Immature natural killer cell (primary cell): Measurements from ENCODE around the gene SMARCC1. TPM values are rescaled to one million over a fixed set of nuclear protein-coding genes. Genes with fewer than 3 reads are reported as not detected.

ENCODE experiments used
- DNase-seq, 3 donors: peaks; one replicate each; pipeline ENCODE4 v3.0.0; 2022; ENCODE audit warnings: mixed read lengths in 1 of 3
- H3K27ac Mint-ChIP-seq, 6 donors: one replicate each; pipeline ENCODE4 v1.8.0; 2020; ENCODE audit warnings: mixed read lengths in 6 of 6, mild to moderate bottlenecking in 5 of 6, inconsistent platforms in 4 of 6, moderate library complexity in 3 of 6
- H3K27me3 Mint-ChIP-seq, 3 donors: one replicate each; pipeline ENCODE4 v1.8.0; 2020 to 2021; ENCODE audit warnings: low read depth in 3 of 3, mild to moderate bottlenecking in 3 of 3, mixed read lengths in 3 of 3, moderate library complexity in 3 of 3, inconsistent platforms in 1 of 3
- H3K36me3 Mint-ChIP-seq, 3 donors: one replicate each; pipeline ENCODE4 v1.8.0; 2020; ENCODE audit warnings: mixed read lengths in 3 of 3, inconsistent platforms in 2 of 3, mild to moderate bottlenecking in 2 of 3
- H3K4me1 Mint-ChIP-seq, 2 donors: one replicate each; pipeline ENCODE4 v1.8.0; 2020; ENCODE audit warnings: inconsistent platforms in 2 of 2, mild to moderate bottlenecking in 2 of 2, mixed read lengths in 2 of 2, moderate library complexity in 1 of 2
- H3K4me3 Mint-ChIP-seq, 5 donors: one replicate each; pipeline ENCODE4 v1.8.0; 2020; ENCODE audit warnings: mild to moderate bottlenecking in 5 of 5, mixed read lengths in 5 of 5, inconsistent platforms in 3 of 5, moderate library complexity in 3 of 5
- H3K9me3 Mint-ChIP-seq, 6 donors: one replicate each; pipeline ENCODE4 v1.8.0; 2020; ENCODE audit warnings: mild to moderate bottlenecking in 6 of 6, mixed read lengths in 6 of 6, inconsistent platforms in 4 of 6, moderate library complexity in 3 of 6
- polyA plus RNA-seq, 3 donors: library from polyadenylated mRNA; unstranded; fragments of 300-500 nt; fragmentation: Illumina TruSeq; gene quantifications; one replicate each; pipeline ENCODE4 v1.2.3, GENCODE V29; 2021

The SMARCC1 gene
- polyA plus RNA-seq, 3 donors from 2014 or later = 28.4 to 85.4 (median 54.3) TPM

GRCh38 chr3:47629770-47630169 lies 151.9 kb downstream of the SMARCC1 start:
- Mint-ChIP-seq H3K36me3 (peaks cover 17 to 44% (median 28%) of the 10 kb centered on the region in 3 donors), H3K27ac (no peak overlapping the region), H3K27me3 (peaks cover 0 to 9% (median 2%) of the 10 kb centered on the region in 3 donors), H3K4me1 (no peaks in the 10 kb centered on the region), H3K9me3 (no peaks in the 10 kb centered on the region), H3K4me3 (no peak overlapping the region)
- no peak for DNase-seq

DNA sequence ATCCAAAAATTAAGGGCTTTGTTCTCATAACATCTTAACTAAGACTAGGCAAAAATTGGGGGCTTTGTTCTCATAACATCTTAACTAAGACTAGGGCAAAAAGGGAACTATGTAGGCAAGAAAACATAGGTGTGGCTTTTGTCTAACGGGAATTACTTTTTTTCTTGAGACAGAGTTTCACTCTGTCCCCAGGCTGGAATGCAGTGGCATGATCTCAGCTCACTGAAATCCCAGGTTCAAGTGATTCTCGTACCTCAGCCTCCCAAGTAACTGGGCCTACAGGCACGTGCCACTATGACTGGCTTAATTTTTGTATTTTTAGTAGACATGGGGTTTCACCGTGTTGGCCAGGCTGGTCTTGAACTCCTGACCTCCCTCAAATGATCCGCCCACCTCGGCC lies 153.3 kb downstream of the SMARCC1 start:
- H3K27ac Mint-ChIP-seq = peak overlapping the region in 1 of 6 donors; percentile 9

GRCh38 chr3:47622671-47623461 lies 158.8 kb downstream of the SMARCC1 start:
- Mint-ChIP-seq H3K36me3 (peaks cover 16 to 34% (median 21%) of the 10 kb centered on the region in 3 donors), H3K27me3 (peaks cover 0 to 3% (median 2%) of the 10 kb centered on the region in 3 donors), H3K4me3 (no peak overlapping the region), H3K9me3 (no peaks in the 10 kb centered on the region), H3K27ac (peak overlapping the region in 2 of 6 donors; percentile 7 to 42), H3K4me1 (no peaks in the 10 kb centered on the region)
- no peak for DNase-seq

More for the DNA sequence above, 153.3 kb downstream of the SMARCC1 start:
- peaks cover 0 to 9% (median 2%) of the 10 kb centered on the region in 3 donors for H3K27me3 Mint-ChIP-seq
- no peaks in the 10 kb centered on the region for H3K9me3 Mint-ChIP-seq
- H3K4me3 Mint-ChIP-seq = no peak overlapping the region
- peaks cover 17 to 36% (median 19%) of the 10 kb centered on the region in 3 donors for H3K36me3 Mint-ChIP-seq
- H3K4me1 Mint-ChIP-seq = no peaks in the 10 kb centered on the region
- no peak for DNase-seq

- H3K27me3 Mint-ChIP-seq = peaks cover 0 to 3% (median 2%) of the 10 kb centered on the region in 3 donors
- no peak overlapping the region for H3K4me3 Mint-ChIP-seq
- no peaks in the 10 kb centered on the region for H3K4me1 Mint-ChIP-seq
- H3K27ac Mint-ChIP-seq = no peak overlapping the region
- no peak for DNase-seq
- H3K9me3 Mint-ChIP-seq = no peaks in the 10 kb centered on the region
- peaks cover 17 to 34% (median 18%) of the 10 kb centered on the region in 3 donors for H3K36me3 Mint-ChIP-seq
Observed at GRCh38 chr3:47617086-47618010, 164.3 kb downstream of the SMARCC1 start.

- Mint-ChIP-seq H3K4me1 (no peaks in the 10 kb centered on the region), H3K36me3 (peaks cover 6 to 33% (median 20%) of the 10 kb centered on the region in 3 donors), H3K27me3 (peaks cover 0 to 3% (median 0%) of the 10 kb centered on the region in 3 donors)
Observed at GRCh38 chr3:47614788-47615187, 166.9 kb downstream of the SMARCC1 start.

GRCh38 chr3:47613722-47614121 lies 168.0 kb downstream of the SMARCC1 start:
- Mint-ChIP-seq H3K4me3 (no peak overlapping the region), H3K27me3 (no peaks in the 10 kb centered on the region), H3K36me3 (peaks cover 7 to 35% (median 18%) of the 10 kb centered on the region in 3 donors), H3K9me3 (no peaks in the 10 kb centered on the region), H3K4me1 (no peaks in the 10 kb centered on the region), H3K27ac (no peak overlapping the region)
- DNase-seq = no peak

More at GRCh38 chr3:47614788-47615187, 166.9 kb downstream of the SMARCC1 start:
- Mint-ChIP-seq H3K9me3 (no peaks in the 10 kb centered on the region), H3K4me3 (no peak overlapping the region), H3K27ac (no peak overlapping the region)
- DNase-seq = no peak

- no peak for DNase-seq
- Mint-ChIP-seq H3K27ac (no peak overlapping the region), H3K36me3 (peaks cover 8 to 37% (median 19%) of the 10 kb centered on the region in 3 donors), H3K27me3 (no peaks in the 10 kb centered on the region), H3K4me1 (no peaks in the 10 kb centered on the region), H3K9me3 (no peaks in the 10 kb centered on the region), H3K4me3 (no peak overlapping the region)
Observed at GRCh38 chr3:47612879-47613278, 168.8 kb downstream of the SMARCC1 start.

DNA sequence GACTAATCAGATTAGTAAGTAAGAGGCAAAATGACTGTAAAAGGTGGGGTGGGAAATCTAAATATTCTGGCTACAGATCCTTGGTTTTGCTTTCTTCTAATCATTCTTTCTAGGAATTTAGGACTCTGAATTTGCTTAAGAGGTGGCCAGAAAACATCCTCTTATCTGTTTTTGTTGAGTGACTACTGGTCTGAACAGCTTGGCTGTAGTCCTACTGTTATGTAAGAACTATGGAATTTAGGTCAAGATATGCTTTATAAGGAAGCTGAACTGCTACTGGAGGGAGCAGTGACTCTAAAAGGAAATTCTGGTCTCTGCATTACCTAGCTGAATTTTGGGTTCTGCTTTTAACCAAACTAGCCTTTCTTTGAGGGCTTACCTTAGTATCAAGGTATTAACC lies 169.5 kb downstream of the SMARCC1 start:
- no peak overlapping the region for H3K4me3 Mint-ChIP-seq
- H3K27ac Mint-ChIP-seq = peak overlapping the region in 4 of 6 donors; percentile 2 to 67 (median 34)
- H3K36me3 Mint-ChIP-seq = peaks cover 8 to 31% (median 17%) of the 10 kb centered on the region in 3 donors
- H3K27me3 Mint-ChIP-seq = no peaks in the 10 kb centered on the region
- no peaks in the 10 kb centered on the region for H3K4me1 Mint-ChIP-seq
- no peak for DNase-seq
- no peaks in the 10 kb centered on the region for H3K9me3 Mint-ChIP-seq

- Mint-ChIP-seq H3K27ac (peak overlapping the region in 4 of 6 donors; percentile 2 to 67 (median 34)), H3K27me3 (no peaks in the 10 kb centered on the region), H3K36me3 (peaks cover 8 to 25% (median 17%) of the 10 kb centered on the region in 3 donors), H3K9me3 (no peaks in the 10 kb centered on the region), H3K4me1 (no peaks in the 10 kb centered on the region), H3K4me3 (no peak overlapping the region)
- no peak for DNase-seq
Observed at GRCh38 chr3:47611576-47611975, 170.1 kb downstream of the SMARCC1 start.

GRCh38 chr3:47610583-47610982 lies 171.1 kb downstream of the SMARCC1 start:
- H3K9me3 Mint-ChIP-seq = no peaks in the 10 kb centered on the region
- no peaks in the 10 kb centered on the region for H3K4me1 Mint-ChIP-seq
- H3K27me3 Mint-ChIP-seq = peaks cover 0 to 2% (median 0%) of the 10 kb centered on the region in 3 donors
- DNase-seq = no peak
- H3K4me3 Mint-ChIP-seq = no peak overlapping the region
- no peak overlapping the region for H3K27ac Mint-ChIP-seq
- H3K36me3 Mint-ChIP-seq = peaks cover 8 to 28% (median 19%) of the 10 kb centered on the region in 3 donors

GRCh38 chr3:47607335-47607734 lies 174.4 kb downstream of the SMARCC1 start:
- H3K4me1 Mint-ChIP-seq = peaks cover 0 to 8% of the 10 kb centered on the region in 2 donors
- H3K36me3 Mint-ChIP-seq = peaks cover 15 to 34% (median 25%) of the 10 kb centered on the region in 3 donors
- H3K9me3 Mint-ChIP-seq = no peaks in the 10 kb centered on the region
- peaks cover 0 to 2% (median 0%) of the 10 kb centered on the region in 3 donors for H3K27me3 Mint-ChIP-seq
- no peak overlapping the region for H3K27ac Mint-ChIP-seq
- no peak for DNase-seq
- no peak overlapping the region for H3K4me3 Mint-ChIP-seq

GRCh38 chr3:47606165-47606564 lies 175.5 kb downstream of the SMARCC1 start:
- H3K9me3 Mint-ChIP-seq = no peaks in the 10 kb centered on the region
- peak overlapping the region in 1 of 6 donors; percentile 37 for H3K27ac Mint-ChIP-seq
- no peak overlapping the region for H3K4me3 Mint-ChIP-seq
- peaks cover 0 to 2% (median 2%) of the 10 kb centered on the region in 3 donors for H3K27me3 Mint-ChIP-seq
- DNase-seq = no peak
- H3K4me1 Mint-ChIP-seq = peaks cover 0 to 10% of the 10 kb centered on the region in 2 donors
- H3K36me3 Mint-ChIP-seq = peaks cover 15 to 34% (median 25%) of the 10 kb centered on the region in 3 donors

DNA sequence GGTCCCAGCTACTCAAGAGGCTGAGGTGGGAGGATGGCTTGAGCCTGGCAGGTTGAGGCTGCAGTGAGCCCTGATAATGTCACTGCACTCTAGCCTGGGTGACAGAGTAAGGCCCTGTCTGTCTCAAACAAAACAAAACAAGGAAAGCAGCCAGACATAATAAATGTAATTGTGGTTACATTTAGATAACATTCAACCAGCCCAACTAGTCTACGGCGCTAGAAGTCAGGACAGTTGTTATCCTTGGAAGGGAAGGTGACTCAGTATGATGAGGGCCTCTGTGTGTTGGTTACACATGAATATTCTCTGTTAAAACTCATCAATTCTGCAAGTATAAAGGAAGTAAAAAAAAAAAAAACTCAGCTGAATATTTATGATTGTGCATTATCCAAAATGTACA lies 176.0 kb downstream of the SMARCC1 start:
- Mint-ChIP-seq H3K4me1 (peaks cover 0 to 15% of the 10 kb centered on the region in 2 donors), H3K36me3 (peaks cover 15 to 33% (median 24%) of the 10 kb centered on the region in 3 donors), H3K27ac (no peak overlapping the region), H3K9me3 (no peaks in the 10 kb centered on the region), H3K27me3 (peaks cover 0 to 4% (median 2%) of the 10 kb centered on the region in 3 donors), H3K4me3 (no peak overlapping the region)
- DNase-seq = no peak
